Aorta (tissue), 5 donors: Measurements from ENCODE around the gene CIPC. TPM values are rescaled to one million over a fixed set of nuclear protein-coding genes. Genes with fewer than 3 reads are reported as not detected.
A peak's percentile ranks its signal among the peaks of the same experiment; 100 is the strongest.

ENCODE experiments used
- ATAC-seq: fragments of 200-7000 bp; cut with Tn5 transposase; one replicate; pipeline ENCODE4 v1.9.1; 2022; ENCODE audit warnings: moderate library complexity; ENCODE audit not compliant: low FRiP score
- DNase-seq, 2 donors: peaks; one replicate each; pipeline ENCODE4 v3.0.0-alpha.2; 2020
- H3K27ac ChIP-seq, 2 donors: one replicate each; pipeline ENCODE4 v1.5.1; 2013; ENCODE audit warnings: low read length in 2 of 2, mild to moderate bottlenecking in 2 of 2, moderate library complexity in 2 of 2, control low read depth in 1 of 2, inconsistent platforms in 1 of 2, low read depth in 1 of 2
- H3K27me3 ChIP-seq, 2 donors: one replicate each; pipeline ENCODE4 v1.6.1; 2013; ENCODE audit warnings: control low read depth in 1 of 2, low read length in 1 of 2, mild to moderate bottlenecking in 1 of 2, moderate library complexity in 1 of 2; ENCODE audit not compliant: insufficient read depth in 2 of 2, control insufficient read depth in 1 of 2
- H3K36me3 ChIP-seq, 2 donors: one replicate each; pipeline ENCODE4 v1.6.1; 2013; ENCODE audit warnings: control low read depth in 1 of 2, low read length in 1 of 2, mild to moderate bottlenecking in 1 of 2; ENCODE audit not compliant: insufficient read depth in 2 of 2, control insufficient read depth in 1 of 2
- H3K4me1 ChIP-seq, 2 donors: one replicate each; pipeline ENCODE4 v1.6.1; 2013; ENCODE audit warnings: low read length in 2 of 2, control low read depth in 1 of 2, mild to moderate bottlenecking in 1 of 2, moderate library complexity in 1 of 2; ENCODE audit not compliant: insufficient read depth in 2 of 2, control insufficient read depth in 1 of 2
- H3K4me3 ChIP-seq, 2 donors: one replicate each; pipeline ENCODE4 v1.5.1; 2013; ENCODE audit warnings: low read length in 2 of 2, control low read depth in 1 of 2, mild to moderate bottlenecking in 1 of 2
- H3K9me3 ChIP-seq: one replicate; pipeline ENCODE4 v1.6.1; 2013; ENCODE audit warnings: mild to moderate bottlenecking, low read length; ENCODE audit not compliant: control insufficient read depth
- WGBS, 2 donors: extraction: QIAGEN DNeasy Blood & Tissue Kit; methylation state at CpG; one replicate each; pipeline ENCODE4 v1.1.7; 2013; 5-methylcytosine and 5-hydroxymethylcytosine counted together
- intact Hi-C, 2 donors: fragments of 100-400 bp; cut with DNase I; formaldehyde crosslinking; loops; one replicate each; pipeline versions ENCODE4 v1.14.2 to v1.15.0; 2022
- polyA plus RNA-seq, 2 donors: library from polyadenylated mRNA; stranded (reverse); fragments of 200-250 nt; gene quantifications; one replicate each; pipeline ENCODE4 v1.2.3, GENCODE V29; 2013
- total RNA-seq, 2 donors: library from RNA; stranded (reverse); fragmentation: NEBNext Ultra II Directional; extraction: Animal tissue kit (Norgen Biotek cat#: 25700); gene quantifications; one replicate each; pipeline ENCODE4 v1.2.1, GENCODE V29; 2021
- donor health status: healthy with polysubstance abuse.
- donor health status: Bipolar disorder and iron deficiency.
- donor health status: DM: no; HTN: no; CAD: no.
- donor health status: DM: no; HTN: no; CAD: no.
- donor health status: DM: yes; HTN: yes; CAD: no.

Gene CIPC
- total and polyA plus RNA-seq, 4 donors: 8.1 to 24.4 (median 17.0) TPM

GRCh38 chr14:77124345-77125280 lies 26.6 kb downstream of the CIPC start:
- ATAC-seq: peak; percentile 87
- Histone ChIP-seq H3K4me3 (peak overlapping the region; percentile 12 to 49), H3K36me3 (no peaks in the 10 kb centered on the region), H3K9me3 (no peaks in the 10 kb centered on the region), H3K27ac (no peak overlapping the region), H3K4me1 (no peaks in the 10 kb centered on the region), H3K27me3 (no peaks in the 10 kb centered on the region)
- intact Hi-C loops: loop anchor here in 1 of 2 donors (2.0 kb wide), 1 partner anchor 28 kb away; no protein-coding TSS in a partner anchor
- WGBS, 2 donors: 7 to 9% methylated on average over 62 to 73 of the region's 73 CpGs
- DNase-seq: peak; percentile 71 to 85

DNA sequence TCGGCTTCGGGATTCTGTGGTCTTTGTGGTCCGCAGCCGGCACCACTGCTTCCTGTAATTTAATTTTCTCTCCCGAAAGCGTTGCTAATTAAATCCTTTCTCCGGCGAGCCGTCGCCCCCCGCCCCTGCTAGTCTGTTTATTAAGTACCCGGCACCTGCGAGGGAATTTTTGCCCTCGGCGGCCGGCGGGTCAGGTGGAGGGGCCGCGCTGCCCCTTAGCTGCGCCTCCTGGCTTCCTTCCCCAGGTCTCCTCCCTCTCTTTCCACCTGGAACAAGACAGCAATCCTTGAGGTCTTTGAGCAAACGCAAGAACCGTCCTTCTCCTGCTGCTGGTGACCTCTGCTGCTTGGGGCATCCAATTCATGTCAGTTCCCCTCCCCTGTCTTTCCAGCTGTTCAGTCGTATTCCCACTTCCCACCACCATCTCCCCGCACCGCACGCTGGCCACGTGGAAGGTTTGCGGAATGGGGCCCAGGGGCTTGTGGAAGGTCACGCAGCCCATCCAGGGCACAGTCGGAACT lies 27.3 kb downstream of the CIPC start:
- DNase-seq: peak in 1 of 2 donors; percentile 74
- ATAC-seq: no peak
- Histone ChIP-seq H3K27ac (no peak overlapping the region), H3K4me3 (peak overlapping the region; percentile 12), H3K27me3 (no peaks in the 10 kb centered on the region), H3K36me3 (no peaks in the 10 kb centered on the region), H3K4me1 (no peaks in the 10 kb centered on the region), H3K9me3 (no peaks in the 10 kb centered on the region)
- WGBS, 2 donors: 25 to 26% methylated on average over 30 of the region's 30 CpGs
- intact Hi-C loops: loop anchor here in 1 of 2 donors (2.0 kb wide), 1 partner anchor 29 kb away; no protein-coding TSS in a partner anchor

DNA sequence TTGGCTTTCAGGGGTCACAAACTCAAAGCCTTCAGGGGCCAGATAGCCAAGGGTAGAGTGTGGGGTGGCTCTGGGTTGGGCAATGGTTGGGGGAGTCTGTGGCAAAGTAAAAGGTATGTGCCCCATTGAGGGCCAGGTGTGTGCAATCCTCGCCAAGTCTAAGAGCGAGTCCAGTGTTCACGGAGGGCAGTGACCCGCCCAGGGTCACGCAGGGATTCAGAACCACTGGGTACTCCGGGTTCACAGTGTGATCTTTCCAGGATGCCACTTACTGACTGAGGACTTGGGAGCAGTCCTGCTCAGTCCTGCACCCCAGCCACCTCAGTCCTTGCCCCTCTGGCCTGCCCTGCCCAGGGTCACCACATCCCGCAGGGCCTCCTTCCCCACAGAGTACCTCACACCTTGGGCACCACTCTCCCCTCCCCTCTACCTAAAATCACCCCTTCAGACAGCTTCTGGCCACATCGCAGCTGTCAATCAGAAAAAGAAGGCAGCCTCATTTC lies 27.8 kb downstream of the CIPC start:
- intact Hi-C loops: loop anchor here in 1 of 2 donors (2.0 kb wide), 1 partner anchor 29 kb away; no protein-coding TSS in a partner anchor
- no peak overlapping the region for H3K4me3 ChIP-seq
- ATAC-seq (no peak), DNase-seq (no peak)
- no peaks in the 10 kb centered on the region for H3K9me3 ChIP-seq
- H3K4me1 ChIP-seq: no peaks in the 10 kb centered on the region
- 95% methylated on average over 6 to 8 of the region's 8 CpGs for WGBS, 2 donors
- H3K27ac ChIP-seq: no peak overlapping the region
- no peaks in the 10 kb centered on the region for H3K27me3 ChIP-seq
- H3K36me3 ChIP-seq: no peaks in the 10 kb centered on the region

- no peak for ATAC-seq
- Histone ChIP-seq H3K36me3 (no peaks in the 10 kb centered on the region), H3K27ac (no peak overlapping the region), H3K27me3 (no peaks in the 10 kb centered on the region), H3K4me1 (no peaks in the 10 kb centered on the region), H3K4me3 (no peak overlapping the region), H3K9me3 (no peaks in the 10 kb centered on the region)
- no peak for DNase-seq
- intact Hi-C loops: no loop called here
- 87 to 91% methylated on average over 4 of the region's 4 CpGs for WGBS, 2 donors
Observed at GRCh38 chr14:77126461-77126990, 28.5 kb downstream of the CIPC start.

DNA sequence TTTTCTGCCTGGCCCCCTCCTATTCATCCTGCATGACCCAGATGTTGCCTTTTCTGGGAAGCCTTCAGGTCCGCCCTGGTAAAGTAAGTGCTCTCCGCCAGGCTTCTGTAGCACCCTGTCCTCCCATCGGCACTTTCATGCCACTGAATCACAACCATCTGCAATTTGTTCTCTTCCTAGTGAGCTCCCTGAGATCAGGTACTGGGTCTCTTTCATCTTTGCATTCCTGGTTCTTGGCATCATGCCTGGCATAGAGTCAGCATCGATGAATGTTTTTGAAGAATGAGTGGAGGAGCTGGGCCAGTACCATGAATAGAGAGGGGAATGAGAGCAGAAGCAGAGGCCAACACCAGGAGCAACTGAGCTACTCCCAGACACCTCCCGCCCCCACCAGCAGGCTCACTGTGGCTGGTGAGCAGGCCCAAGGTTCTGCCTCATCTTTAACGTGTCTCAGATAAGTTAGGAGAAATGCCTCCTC lies 30.4 kb downstream of the CIPC start:
- Histone ChIP-seq H3K36me3 (no peaks in the 10 kb centered on the region), H3K9me3 (no peaks in the 10 kb centered on the region), H3K4me1 (no peaks in the 10 kb centered on the region), H3K27me3 (no peaks in the 10 kb centered on the region), H3K27ac (no peak overlapping the region), H3K4me3 (no peak overlapping the region)
- intact Hi-C loops: no loop called here
- WGBS, 2 donors: 63 to 64% methylated on average over 6 of the region's 6 CpGs
- DNase-seq (no peak), ATAC-seq (no peak)

GRCh38 chr14:77130386-77130785 lies 32.3 kb downstream of the CIPC start:
- no peaks in the 10 kb centered on the region for H3K9me3 ChIP-seq
- no peaks in the 10 kb centered on the region for H3K27me3 ChIP-seq
- WGBS, 2 donors: 59 to 60% methylated on average over 3 of the region's 3 CpGs
- H3K27ac ChIP-seq: no peak overlapping the region
- H3K36me3 ChIP-seq: no peaks in the 10 kb centered on the region
- DNase-seq: no peak
- intact Hi-C loops: no loop called here
- no peaks in the 10 kb centered on the region for H3K4me1 ChIP-seq
- H3K4me3 ChIP-seq: no peak overlapping the region
- ATAC-seq: no peak

DNA sequence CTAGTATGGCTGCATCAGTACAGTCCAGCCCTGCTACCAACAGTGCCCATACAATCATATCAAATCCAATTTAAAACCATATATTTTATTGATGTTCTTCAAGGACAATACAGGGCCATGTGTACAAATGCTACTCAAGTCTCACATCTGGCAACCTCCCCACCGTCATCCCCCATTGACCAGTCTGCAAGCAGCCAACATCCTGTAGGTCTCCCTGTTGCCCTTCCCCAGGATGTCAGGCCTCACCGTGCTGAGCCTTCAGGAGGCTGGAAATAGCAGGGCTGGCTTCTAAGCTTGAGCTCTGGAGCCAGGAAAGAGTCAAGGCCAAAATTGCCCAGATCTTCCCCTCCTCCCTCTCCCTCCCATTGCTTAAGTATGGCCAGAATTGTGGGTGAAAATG lies 33.1 kb downstream of the CIPC start:
- H3K27me3 ChIP-seq: no peaks in the 10 kb centered on the region
- intact Hi-C loops: no loop called here
- H3K9me3 ChIP-seq: no peaks in the 10 kb centered on the region
- H3K27ac ChIP-seq: no peak overlapping the region
- 66 to 77% methylated on average over 2 of the region's 2 CpGs for WGBS, 2 donors
- no peak overlapping the region for H3K4me3 ChIP-seq
- DNase-seq: no peak
- H3K4me1 ChIP-seq: no peaks in the 10 kb centered on the region
- ATAC-seq: no peak
- no peaks in the 10 kb centered on the region for H3K36me3 ChIP-seq

DNA sequence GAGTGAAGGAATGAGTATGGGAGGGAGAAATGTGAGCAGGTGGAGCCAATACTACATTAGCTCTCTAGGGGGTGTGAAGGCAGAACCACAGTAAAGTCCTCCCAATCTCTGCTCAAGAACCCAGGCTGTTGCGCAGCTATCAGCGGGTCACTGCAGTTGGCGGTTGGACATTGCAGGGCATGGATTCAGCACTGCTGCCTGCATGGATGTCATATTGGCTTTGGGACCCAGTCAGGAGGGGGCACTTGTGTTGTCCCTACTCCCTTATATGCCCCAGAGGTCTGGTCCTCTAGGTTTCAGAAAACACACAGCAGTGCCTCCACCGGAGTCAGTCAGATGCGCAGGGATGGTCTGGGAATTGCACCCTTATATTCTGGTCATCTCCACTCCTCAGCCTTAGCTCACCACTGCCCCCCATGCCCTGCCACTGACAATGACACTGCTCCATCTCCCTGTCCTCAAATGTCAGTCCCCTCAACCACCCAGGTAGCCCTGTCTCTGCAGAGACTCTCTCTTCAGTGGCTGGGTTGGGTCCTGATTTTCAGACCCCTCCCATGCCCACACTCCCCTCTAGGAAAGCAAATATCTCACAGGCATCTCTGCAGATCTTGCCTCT lies 33.9 kb downstream of the CIPC start:
- Histone ChIP-seq H3K36me3 (no peaks in the 10 kb centered on the region), H3K27ac (no peak overlapping the region), H3K27me3 (no peaks in the 10 kb centered on the region), H3K4me3 (no peak overlapping the region), H3K9me3 (no peaks in the 10 kb centered on the region), H3K4me1 (no peaks in the 10 kb centered on the region)
- ATAC-seq (no peak), DNase-seq (no peak)
- intact Hi-C loops: no loop called here
- WGBS, 2 donors: 83 to 99% methylated on average over 5 of the region's 5 CpGs
